GM12878 (cell line): Measurements from ENCODE around the gene ZDHHC14. TPM values are rescaled to one million over a fixed set of nuclear protein-coding genes. Genes with fewer than 3 reads are reported as not detected.

Source experiments
- ATAC-seq: fragments of 200-7000 bp; cut with Tn5 transposase; 3 replicates; pipeline ENCODE4 v1.9.1; 2020; ENCODE audit warnings: mild to moderate bottlenecking, moderate library complexity
- BruUV-seq: library from RNA; stranded (reverse); fragments of 400-500 nt; replicated peaks from 2 replicates; lab custom pipeline; 2021; lab: Mats Ljungman, UMichigan
- CTCF ChIA-PET: fragments of 300-600 bp; sonication (Branson Sonifier 250); formaldehyde crosslinking; extraction: SDS; loops from one replicate; lab custom pipeline; 2021; ENCODE audit warnings: inconsistent platforms; lab: Yijun Ruan, JAX
- POLR2A ChIA-PET: fragments of 350-600 bp; formaldehyde crosslinking; extraction: SDS; loops from one replicate; lab custom pipeline; 2021; ENCODE audit warnings: inconsistent platforms; lab: Charles Lee
- RAD21 ChIA-PET: fragments of 300-600 bp; sonication (Branson Sonifier 250); formaldehyde crosslinking; loops from one replicate; lab custom pipeline; 2023; ENCODE audit warnings: antibody characterized with exemption; ENCODE audit not compliant: unreplicated experiment; lab: Charles Lee
- SMC1A ChIA-PET: fragments of 300-600 bp; sonication (Branson Sonifier 250); formaldehyde crosslinking; loops from one replicate; lab custom pipeline; 2023; ENCODE audit not compliant: unreplicated experiment, uncharacterized antibody; lab: Charles Lee
- DNase-seq: peaks from one replicate; pipeline ENCODE4 v3.0.0-alpha.2; 2011; ENCODE audit warnings: low read depth, low spot score
- FAIRE-seq: peaks from 3 replicates; lab custom pipeline; 2011; peaks lifted over from hg19 to GRCh38; lab: Jason Lieb, UNC
- H2AFZ ChIP-seq: 2 replicates; pipeline ENCODE4 v1.6.0; 2011; ENCODE audit warnings: low read depth, low read length, control low read depth; ENCODE audit not compliant: control insufficient read depth
- H3K27ac ChIP-seq: 2 replicates; pipeline ENCODE4 v1.5.1; 2011; ENCODE audit warnings: control low read depth; ENCODE audit not compliant: control insufficient read depth, insufficient read depth
- H3K27me3 ChIP-seq, 2 experiments: replicated peaks in 1 of 2; 2 replicates each; pipeline versions ENCODE4 v1.6.0 to v1.6.1; 2011; ENCODE audit warnings: low read length in 1 of 2; ENCODE audit not compliant: control insufficient read depth in 2 of 2, insufficient read depth in 2 of 2
- H3K36me3 ChIP-seq, 2 experiments: 2 replicates each; pipeline ENCODE4 v1.5.1; 2011; ENCODE audit warnings: low read length in 1 of 2; ENCODE audit not compliant: control insufficient read depth in 2 of 2, insufficient read depth in 2 of 2
- H3K4me1 ChIP-seq: 2 replicates; pipeline ENCODE4 v1.6.1; 2011; ENCODE audit warnings: mild to moderate bottlenecking, low read length, moderate library complexity, mixed read lengths; ENCODE audit not compliant: control insufficient read depth, insufficient read depth
- H3K4me2 ChIP-seq: 2 replicates; pipeline ENCODE4 v1.6.0; 2011; ENCODE audit warnings: control low read depth; ENCODE audit not compliant: control insufficient read depth, insufficient read depth
- H3K4me3 ChIP-seq: fragments of 200-600 bp; sonication (generic); 2 replicates; pipeline ENCODE4 v1.5.1; 2016
- H3K79me2 ChIP-seq: 2 replicates; pipeline ENCODE4 v1.6.0; 2011; ENCODE audit warnings: low read length; ENCODE audit not compliant: control insufficient read depth, insufficient read depth
- H3K9ac ChIP-seq: 2 replicates; pipeline ENCODE4 v1.8.0; 2011; ENCODE audit warnings: low read length, control low read depth, mixed read lengths; ENCODE audit not compliant: control insufficient read depth, insufficient read depth
- H3K9me3 ChIP-seq: replicated peaks from 3 replicates; pipeline ENCODE4 v1.5.1; 2011; ENCODE audit warnings: mild to moderate bottlenecking, low read length; ENCODE audit not compliant: control insufficient read depth, insufficient read depth
- H4K20me1 ChIP-seq: 2 replicates; pipeline ENCODE4 v1.6.0; 2011; ENCODE audit not compliant: control insufficient read depth, insufficient read depth
- ELK1 ChIP-seq: IDR thresholded peaks from 2 replicates; pipeline ENCODE4 v1.6.1; 2012; ENCODE audit warnings: low read depth, low read length, improper control_type of control experiment
- ESRRA ChIP-seq: IDR thresholded peaks from 2 replicates; pipeline ENCODE4 v1.6.1; 2012; ENCODE audit warnings: mild to moderate bottlenecking, low read length, improper control_type of control experiment
- NBN ChIP-seq: fragments of 450-650 bp; IDR thresholded peaks from 2 replicates; pipeline ENCODE4 v1.6.1; 2016
- RBBP5 ChIP-seq: fragments of 200-600 bp; sonication (generic); conservative IDR thresholded peaks from 2 replicates; pipeline ENCODE4 v1.6.1; 2016
- TBL1XR1 ChIP-seq: IDR thresholded peaks from 2 replicates; pipeline ENCODE4 v1.6.1; 2012; ENCODE audit warnings: low read depth, low read length, improper control_type of control experiment
- ZSCAN29 ChIP-seq: fragments of 450-650 bp; IDR thresholded peaks from 2 replicates; pipeline ENCODE4 v1.6.1; 2017; ENCODE audit warnings: mild to moderate bottlenecking, moderate library complexity
- WGBS: methylation state at CpG from one replicate; pipeline ENCODE4 v1.1.6; 2016; ENCODE audit warnings: low lambda C conversion rate; ENCODE audit not compliant: insufficient replicate concordance, insufficient coverage; ENCODE audit errors: missing lambda C conversion rate; 5-methylcytosine and 5-hydroxymethylcytosine counted together
- in situ Hi-C: fragments of 300-500 bp; cut with MboI; formaldehyde crosslinking; loops from 9 replicates; pipeline ENCODE4 v1.14.3; 2018; ENCODE audit warnings: mixed read lengths
- intact Hi-C: fragments of 100-400 bp; cut with micrococcal nuclease; formaldehyde crosslinking; loops from one replicate; pipeline ENCODE4 v1.14.2; 2022; ENCODE audit not compliant: unreplicated experiment
- polyA plus RNA-seq, 11 experiments: library from polyadenylated mRNA; depleted of rRNA in 4 of 11; unstranded in 6 of 11; stranded (reverse) in 5 of 11; fragments of >200 nt; fragmentation: Nextera tagmentation in 4 of 11; fragmentation: Illumina TruSeq in 1 of 11; extraction: Ambion mirVana in 4 of 11; extraction: Trizol in 1 of 11; gene quantifications; 1 replicate in 1 of 11; 2 replicates in 10 of 11; pipeline versions ENCODE4 v1.2.1 to v1.2.3, GENCODE V29; 2011 to 2016; ENCODE audit warnings: inconsistent platforms in 2 of 11, missing spikeins in 2 of 11, low read depth in 1 of 11
- total RNA-seq, 4 experiments: library from RNA; depleted of rRNA in 3 of 4; stranded (reverse); fragments of >200 nt in 3 of 4; fragmentation: Illumina TruSeq in 1 of 4; extraction: Trizol in 1 of 4; gene quantifications; 2 replicates each; pipeline versions ENCODE4 v1.2.1 to v1.2.3, GENCODE V29; 2013 to 2021
- TF ChIP-seq, protein P1 (sequence below): IDR thresholded peaks from 2 replicates; pipeline ENCODE4 v1.6.1; 2012; ENCODE audit warnings: low read depth, low read length, improper control_type of control experiment

The ZDHHC14 gene
- total and polyA plus RNA-seq, 10 of the 15 experiments (the other 5 are each of a cell fraction or from before 2014, with no cell fraction given): 0.15 to 16.0 (median 0.76) TPM; not detected in 1

DNA sequence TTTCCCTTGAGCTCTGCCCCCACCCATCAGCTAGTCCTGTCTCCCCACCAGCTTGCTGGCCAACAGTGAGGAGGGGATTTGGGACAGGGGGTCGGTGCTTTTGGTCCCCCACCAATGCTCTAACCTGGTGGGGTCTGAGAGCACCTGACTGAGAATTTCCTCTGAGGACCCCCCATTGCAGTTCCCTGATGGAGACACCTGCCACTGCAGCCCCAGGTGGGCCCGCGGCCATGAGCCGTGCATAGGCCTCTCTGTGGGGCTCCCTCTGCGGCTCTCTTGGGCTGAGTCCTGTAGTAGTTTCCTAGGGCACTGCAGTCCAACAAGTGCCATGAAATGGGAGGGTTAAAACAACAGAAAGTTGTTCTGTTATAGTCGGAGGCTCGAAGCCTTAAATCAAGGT is 269.8 kb downstream of the ZDHHC14 start:
- RAD21 ChIA-PET: no interaction called here
- intact Hi-C loops: no loop called here
- H3K9ac ChIP-seq: no peak overlapping the region
- ATAC-seq (no peak), FAIRE-seq (no peak), DNase-seq (no peak)
- 84% methylated on average over 7 of the region's 7 CpGs for WGBS
- BruUV-seq: no TSS peak
- H3K4me3 ChIP-seq: no peak overlapping the region
- CTCF ChIA-PET: interaction anchor here (1.1 kb wide), 1 partner anchor 17 kb away, joined by 3 read pairs; no protein-coding TSS in a partner anchor
- H3K36me3 ChIP-seq: peaks cover 0 to 1% of the 10 kb centered on the region in 2 experiments; a peak in 1 of 4 replicates
- no peaks in the 10 kb centered on the region for H3K79me2 ChIP-seq
- in situ Hi-C loops: no loop called here
- no peaks in the 10 kb centered on the region for H3K4me1 ChIP-seq
- SMC1A ChIA-PET: no interaction called here
- no peak overlapping the region for H3K27ac ChIP-seq
- no peaks in the 10 kb centered on the region for H4K20me1 ChIP-seq
- TF ChIP-seq, protein P1, sequence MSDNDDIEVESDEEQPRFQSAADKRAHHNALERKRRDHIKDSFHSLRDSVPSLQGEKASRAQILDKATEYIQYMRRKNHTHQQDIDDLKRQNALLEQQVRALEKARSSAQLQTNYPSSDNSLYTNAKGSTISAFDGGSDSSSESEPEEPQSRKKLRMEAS: no peak
- TF ChIP-seq ELK1 (no peak), ESRRA (no peak), ZSCAN29 (no peak), RBBP5 (no peak), TBL1XR1 (no peak), NBN (no peak)
- no peaks in the 10 kb centered on the region; the same call in 2 of the 3 replicates for H3K9me3 ChIP-seq
- POLR2A ChIA-PET: no interaction called here
- no peak overlapping the region for H2AFZ ChIP-seq
- H3K4me2 ChIP-seq: no peak overlapping the region
- H3K27me3 ChIP-seq: no peaks in the 10 kb centered on the region
